Stomach (tissue), 4 donors: ENCODE data around the gene RALGAPB.

Experiments
- EP300 ChIP-seq: sonication (generic); formaldehyde crosslinking; IDR thresholded peaks from one replicate; pipeline ENCODE4 v1.6.1; 2017; ENCODE audit warnings: antibody characterized with exemption
- POLR2A ChIP-seq, 4 donors: fragments of 450-650 bp; IDR thresholded peaks; one replicate each; pipeline ENCODE4 v1.6.1; 2016; ENCODE audit warnings: antibody characterized with exemption in 4 of 4, control low read depth in 2 of 4, mild to moderate bottlenecking in 1 of 4, moderate library complexity in 1 of 4
- POLR2AphosphoS5 ChIP-seq, 3 donors: sonication (generic); formaldehyde crosslinking; IDR thresholded peaks; one replicate each; pipeline ENCODE4 v1.6.1; 2016; ENCODE audit warnings: antibody characterized with exemption in 3 of 3
- TF ChIP-seq, protein P1 (sequence below), 7 experiments: fragments of 450-650 bp in 4 of 7; fragments of 200-600 bp in 3 of 7; sonication (generic) in 3 of 7; IDR thresholded peaks; one replicate each; pipeline ENCODE4 v1.5.1; 2016 to 2019; ENCODE audit warnings: antibody characterized with exemption in 7 of 7, control low read depth in 2 of 7, mild to moderate bottlenecking in 1 of 7

DNA sequence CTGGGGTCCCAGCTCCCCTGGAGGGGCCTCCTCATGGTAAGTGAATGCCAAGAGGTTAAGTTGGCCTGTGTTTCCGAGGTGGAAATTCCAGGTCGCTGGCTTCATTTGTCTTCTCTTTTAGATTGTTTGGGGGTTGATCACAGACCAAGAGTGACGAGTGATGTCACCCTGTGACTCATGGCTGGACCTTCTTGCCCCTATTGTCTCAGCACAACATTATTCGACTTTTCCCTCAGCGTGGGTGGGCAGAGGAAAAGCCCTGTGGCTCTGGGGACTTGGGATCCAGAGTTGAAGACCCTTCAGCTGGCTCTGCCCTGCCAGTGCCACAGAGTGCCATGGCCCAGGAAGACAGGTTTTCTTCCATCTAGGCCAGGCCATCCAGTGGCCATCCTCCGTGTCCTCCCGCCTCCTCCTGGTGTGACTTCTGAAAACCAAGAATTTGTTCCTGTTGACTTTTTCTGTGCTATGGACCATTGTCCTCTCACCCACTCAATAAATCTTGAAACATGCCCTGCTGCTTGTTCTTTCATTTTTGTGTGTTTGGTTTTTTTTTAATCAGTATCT is 22.1 kb upstream of the RALGAPB start:
- TF ChIP-seq POLR2AphosphoS5 (IDR thresholded peaks at IDR 0.05): no peak
- TF ChIP-seq, protein P1, sequence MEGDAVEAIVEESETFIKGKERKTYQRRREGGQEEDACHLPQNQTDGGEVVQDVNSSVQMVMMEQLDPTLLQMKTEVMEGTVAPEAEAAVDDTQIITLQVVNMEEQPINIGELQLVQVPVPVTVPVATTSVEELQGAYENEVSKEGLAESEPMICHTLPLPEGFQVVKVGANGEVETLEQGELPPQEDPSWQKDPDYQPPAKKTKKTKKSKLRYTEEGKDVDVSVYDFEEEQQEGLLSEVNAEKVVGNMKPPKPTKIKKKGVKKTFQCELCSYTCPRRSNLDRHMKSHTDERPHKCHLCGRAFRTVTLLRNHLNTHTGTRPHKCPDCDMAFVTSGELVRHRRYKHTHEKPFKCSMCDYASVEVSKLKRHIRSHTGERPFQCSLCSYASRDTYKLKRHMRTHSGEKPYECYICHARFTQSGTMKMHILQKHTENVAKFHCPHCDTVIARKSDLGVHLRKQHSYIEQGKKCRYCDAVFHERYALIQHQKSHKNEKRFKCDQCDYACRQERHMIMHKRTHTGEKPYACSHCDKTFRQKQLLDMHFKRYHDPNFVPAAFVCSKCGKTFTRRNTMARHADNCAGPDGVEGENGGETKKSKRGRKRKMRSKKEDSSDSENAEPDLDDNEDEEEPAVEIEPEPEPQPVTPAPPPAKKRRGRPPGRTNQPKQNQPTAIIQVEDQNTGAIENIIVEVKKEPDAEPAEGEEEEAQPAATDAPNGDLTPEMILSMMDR (IDR thresholded peaks at IDR 0.05): no peak
- TF ChIP-seq EP300: no peak
- no peak for TF ChIP-seq POLR2A (IDR thresholded peaks at IDR 0.05)
